ENCODE measurements around the gene GJB1. TPM values are rescaled to one million over a fixed set of nuclear protein-coding genes. Genes with fewer than 3 reads are reported as not detected.
A peak's percentile ranks its signal among the peaks of the same experiment; 100 is the strongest.

Gene GJB1
- total RNA-seq, 2 experiments from 2014 or later: not detected

DNA sequence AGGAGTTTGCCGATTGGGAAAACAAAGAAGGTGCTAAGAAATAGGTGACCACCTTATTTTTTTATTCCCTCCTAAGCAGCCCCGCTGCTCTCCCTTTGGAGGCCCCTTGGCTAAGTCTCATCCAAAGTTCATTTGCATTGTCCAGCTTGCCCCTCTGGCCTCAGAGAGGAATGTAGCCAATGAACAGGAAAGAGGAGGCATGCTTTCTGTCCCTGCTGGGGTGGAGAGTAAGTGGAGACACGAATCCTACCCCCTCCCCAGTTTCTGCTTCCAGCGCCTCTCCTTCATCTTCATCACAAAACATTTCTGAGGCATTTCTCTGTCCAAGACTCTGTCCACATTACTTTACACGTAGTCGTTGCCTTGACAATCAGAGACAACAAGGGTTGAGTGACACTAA is 39.7 kb upstream of the GJB1 start:
- ATAC-seq: no peak
- ChIA-PET CTCF (no interaction called here), POLR2A (interaction anchor here (0.6 to 1.9 kb wide), 3 partner anchors 100 to 183 kb away, joined by 3 to 13 read pairs (median 12); partner anchors contain the start of genes NONO and TAF1)
- Mint-ChIP-seq H3K27me3 (no peaks in the 10 kb centered on the region), H3K4me3 (no peak overlapping the region), H3K27ac (no peak overlapping the region), H3K9me3 (ENCODE audit: low read depth) (no peaks in the 10 kb centered on the region), H3K36me3 (ENCODE audit: low read depth) (peaks cover 2% of the 10 kb centered on the region), H3K4me1 (peaks cover 13% of the 10 kb centered on the region)
- intact Hi-C loops (cut with DNase I, micrococcal nuclease): loop anchor here (5.0 to 10.0 kb wide), 4 partner anchors 66 to 1051 kb away; partner anchors contain the start of genes IGBP1 (in 1 of the 2), MED12 (in 1 of the 2) and TAF1 (in 1 of the 2)
- DNase-seq: no peak

DNA sequence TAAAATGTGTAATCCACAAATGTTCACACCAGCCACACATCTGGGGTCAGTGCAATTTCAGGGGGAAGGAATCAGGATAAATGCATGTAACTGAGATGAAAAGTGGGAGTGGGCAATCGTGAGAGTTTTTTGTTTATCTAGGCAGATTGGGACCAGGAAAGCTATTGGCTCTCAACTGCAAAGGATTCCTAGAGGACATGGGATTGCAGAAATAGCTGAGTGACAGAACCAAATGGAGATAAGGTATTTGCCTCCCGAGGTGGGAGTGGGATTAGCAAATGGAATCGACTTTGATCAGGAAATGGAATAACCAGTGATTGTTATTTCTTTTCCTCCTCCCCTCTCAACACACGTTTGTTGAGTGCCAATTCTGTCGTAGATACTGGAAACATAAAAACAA is 38.9 kb upstream of the GJB1 start:
- no peaks in the 10 kb centered on the region for H3K27me3 Mint-ChIP-seq
- ATAC-seq: no peak
- intact Hi-C loops (cut with DNase I, micrococcal nuclease): loop anchor here (5.0 to 10.0 kb wide), 4 partner anchors 67 to 1052 kb away; partner anchors contain the start of genes IGBP1 (in 1 of the 2), MED12 (in 1 of the 2) and TAF1 (in 1 of the 2)
- H3K4me3 Mint-ChIP-seq: no peak overlapping the region
- DNase-seq: no peak
- H3K9me3 Mint-ChIP-seq (ENCODE audit: low read depth): no peaks in the 10 kb centered on the region
- no peak overlapping the region for H3K27ac Mint-ChIP-seq
- ChIA-PET CTCF (no interaction called here), POLR2A (no interaction called here)
- H3K36me3 Mint-ChIP-seq (ENCODE audit: low read depth): peaks cover 2% of the 10 kb centered on the region
- H3K4me1 Mint-ChIP-seq: peaks cover 13% of the 10 kb centered on the region

DNA sequence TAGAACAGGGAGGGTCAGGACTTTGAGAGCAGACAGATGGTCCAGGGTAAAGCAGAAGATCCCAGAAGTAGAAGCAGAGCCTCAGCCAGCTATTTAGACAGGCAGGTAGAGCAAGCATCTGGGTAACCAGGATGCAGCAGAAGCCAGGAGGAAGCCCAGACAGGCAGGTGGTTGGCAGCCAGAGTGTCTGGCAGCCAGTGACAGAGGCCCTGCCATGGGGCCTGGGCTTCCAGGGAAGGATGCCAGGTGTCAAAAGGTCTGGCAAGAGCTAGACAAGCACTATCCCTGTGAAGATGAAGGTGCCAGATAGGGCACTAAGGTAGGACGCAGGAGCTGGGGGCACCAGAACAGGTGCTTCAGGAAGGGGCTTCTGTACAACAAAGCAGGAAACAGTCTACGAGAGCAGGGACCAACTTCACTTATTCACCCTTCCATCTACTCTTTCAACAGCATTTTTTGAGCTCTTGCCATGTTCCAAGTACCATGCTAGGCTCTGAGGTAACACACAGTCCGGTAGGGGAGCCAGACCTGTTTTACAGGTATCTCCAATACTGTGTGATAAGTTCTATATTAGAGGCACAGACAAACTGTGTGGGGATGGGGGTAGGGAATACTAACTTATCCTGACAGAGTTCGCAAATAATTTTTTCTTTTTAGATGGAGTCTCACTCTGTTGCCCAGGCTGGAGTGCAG is 38.1 kb upstream of the GJB1 start:
- ATAC-seq (no peak), DNase-seq (no peak)
- Mint-ChIP-seq H3K36me3 (ENCODE audit: low read depth) (peaks cover 2% of the 10 kb centered on the region), H3K4me3 (no peak overlapping the region), H3K27ac (no peak overlapping the region), H3K27me3 (no peaks in the 10 kb centered on the region), H3K4me1 (peaks cover 13% of the 10 kb centered on the region), H3K9me3 (ENCODE audit: low read depth) (no peaks in the 10 kb centered on the region)
- intact Hi-C loops (cut with DNase I, micrococcal nuclease): loop anchor here (5.0 to 10.0 kb wide), 4 partner anchors 68 to 1053 kb away; partner anchors contain the start of genes IGBP1 (in 1 of the 2), MED12 (in 1 of the 2) and TAF1 (in 1 of the 2)
- ChIA-PET POLR2A (no interaction called here), CTCF (no interaction called here)

DNA sequence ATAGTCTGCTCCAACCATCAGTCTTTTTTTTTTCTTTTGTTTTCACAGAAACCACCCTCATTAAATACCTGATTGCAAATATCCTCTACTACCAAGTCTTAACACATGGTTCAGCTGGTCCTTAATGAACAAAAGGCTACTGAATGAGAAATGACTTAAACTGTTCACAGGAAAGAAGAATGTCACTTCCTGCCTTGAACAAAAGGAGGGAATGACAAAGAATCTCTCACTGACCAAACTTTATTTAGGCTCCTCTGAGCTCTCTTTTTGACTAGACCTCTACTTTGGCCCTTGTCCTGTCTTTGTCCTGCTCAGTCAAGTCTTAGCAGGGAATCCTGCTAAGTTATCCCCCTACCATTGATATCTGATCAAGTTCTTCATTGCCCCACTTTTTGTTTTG is 31.8 kb upstream of the GJB1 start:
- Mint-ChIP-seq H3K27me3 (no peaks in the 10 kb centered on the region), H3K9me3 (ENCODE audit: low read depth) (no peaks in the 10 kb centered on the region), H3K27ac (peak overlapping the region; percentile 23), H3K36me3 (ENCODE audit: low read depth) (peaks cover 3% of the 10 kb centered on the region), H3K4me3 (no peak overlapping the region), H3K4me1 (peaks cover 26% of the 10 kb centered on the region)
- ATAC-seq (no peak), DNase-seq (no peak)
- ChIA-PET CTCF (interaction anchor here (0.6 to 1.2 kb wide), 3 partner anchors 9 to 182 kb away, joined by 3 to 4 read pairs (median 3); no protein-coding TSS in a partner anchor), POLR2A (no interaction called here)
- intact Hi-C loops (cut with DNase I, micrococcal nuclease): no loop called here

GRCh38 chrX:71195964-71196649 is 26.9 kb upstream of the GJB1 start:
- ChIA-PET CTCF (interaction anchor here (0.7 to 1.5 kb wide), 4 partner anchors 14 to 164 kb away, joined by 3 to 4 read pairs (median 4); no protein-coding TSS in a partner anchor), POLR2A (interaction anchor here (0.6 to 0.7 kb wide), 4 partner anchors 14 to 1014 kb away, joined by 3 to 4 read pairs (median 4); no protein-coding TSS in a partner anchor)
- DNase-seq (peak; percentile 31), ATAC-seq (peak; percentile 85)
- Mint-ChIP-seq H3K36me3 (ENCODE audit: low read depth) (no peaks in the 10 kb centered on the region), H3K4me3 (peak overlapping the region; percentile 76), H3K27ac (peak overlapping the region; percentile 94), H3K27me3 (no peaks in the 10 kb centered on the region), H3K9me3 (ENCODE audit: low read depth) (no peaks in the 10 kb centered on the region), H3K4me1 (peaks cover 26% of the 10 kb centered on the region)
- intact Hi-C loops (cut with DNase I, micrococcal nuclease): loop anchor here (1.0 to 5.0 kb wide), 5 partner anchors 14 to 171 kb away; partner anchors contain the start of genes ZMYM3 (in 2 of the 2), NONO (in 1 of the 2) and TAF1 (in 1 of the 2)

GRCh38 chrX:71198066-71198465 is 25.0 kb upstream of the GJB1 start:
- DNase-seq (no peak), ATAC-seq (peak; percentile 53)
- Mint-ChIP-seq H3K4me1 (peaks cover 17% of the 10 kb centered on the region), H3K27me3 (no peaks in the 10 kb centered on the region), H3K4me3 (peak overlapping the region; percentile 76), H3K27ac (peak overlapping the region; percentile 86), H3K36me3 (ENCODE audit: low read depth) (no peaks in the 10 kb centered on the region), H3K9me3 (ENCODE audit: low read depth) (no peaks in the 10 kb centered on the region)
- CTCF ChIA-PET: interaction anchor here (0.6 to 1.5 kb wide), 6 partner anchors 16 to 786 kb away, joined by 3 to 4 read pairs (median 3); partner anchors contain the start of gene TAF1
- POLR2A ChIA-PET: interaction anchor here (0.6 kb wide), 1 partner anchor 105 kb away, joined by 3 read pairs; no protein-coding TSS in a partner anchor
- intact Hi-C loops (cut with DNase I, micrococcal nuclease): loop anchor here (5.0 kb wide), 2 partner anchors 54 to 169 kb away; partner anchors contain the start of genes TAF1 (in 1 of the 2) and ZMYM3 (in 1 of the 2)

GRCh38 chrX:71199252-71200008 is 23.6 kb upstream of the GJB1 start:
- Mint-ChIP-seq H3K27me3 (no peaks in the 10 kb centered on the region), H3K9me3 (ENCODE audit: low read depth) (no peaks in the 10 kb centered on the region), H3K36me3 (ENCODE audit: low read depth) (no peaks in the 10 kb centered on the region), H3K4me3 (no peak overlapping the region), H3K4me1 (peaks cover 14% of the 10 kb centered on the region), H3K27ac (peak overlapping the region; percentile 47)
- POLR2A ChIA-PET: no interaction called here
- intact Hi-C loops (cut with DNase I, micrococcal nuclease): loop anchor here (5.0 kb wide), 2 partner anchors 53 to 168 kb away; partner anchors contain the start of genes TAF1 (in 1 of the 2) and ZMYM3 (in 1 of the 2)
- ATAC-seq: no peak
- CTCF ChIA-PET: interaction anchor here (0.6 kb wide), 1 partner anchor 35 kb away, joined by 4 read pairs; no protein-coding TSS in a partner anchor
- DNase-seq: no peak

- no peaks in the 10 kb centered on the region for H3K27me3 Mint-ChIP-seq
- intact Hi-C loops (cut with DNase I, micrococcal nuclease): no loop called here
- H3K4me3 Mint-ChIP-seq: no peak overlapping the region
- no peaks in the 10 kb centered on the region for H3K9me3 Mint-ChIP-seq (ENCODE audit: low read depth)
- H3K27ac Mint-ChIP-seq: no peak overlapping the region
- ChIA-PET CTCF (no interaction called here), POLR2A (no interaction called here)
- ATAC-seq (no peak), DNase-seq (no peak)
- no peaks in the 10 kb centered on the region for H3K36me3 Mint-ChIP-seq (ENCODE audit: low read depth)
- no peaks in the 10 kb centered on the region for H3K4me1 Mint-ChIP-seq
Observed at GRCh38 chrX:71210816-71211215, 12.2 kb upstream of the GJB1 start.

- Mint-ChIP-seq H3K9me3 (ENCODE audit: low read depth) (no peaks in the 10 kb centered on the region), H3K4me3 (no peak overlapping the region), H3K4me1 (peaks cover 3% of the 10 kb centered on the region), H3K27ac (no peak overlapping the region), H3K36me3 (ENCODE audit: low read depth) (no peaks in the 10 kb centered on the region), H3K27me3 (no peaks in the 10 kb centered on the region)
- intact Hi-C loops (cut with DNase I, micrococcal nuclease): no loop called here
- DNase-seq (no peak), ATAC-seq (no peak)
- ChIA-PET CTCF (interaction anchor here (0.5 kb wide), 1 partner anchor 171 kb away, joined by 3 read pairs; no protein-coding TSS in a partner anchor), POLR2A (no interaction called here)
Observed at GRCh38 chrX:71212536-71212935, 10.5 kb upstream of the GJB1 start.

GRCh38 chrX:71214152-71214551 is 8.9 kb upstream of the GJB1 start:
- CTCF ChIA-PET: no interaction called here

More at GRCh38 chrX:71214152-71214551, 8.9 kb upstream of the GJB1 start:
- Mint-ChIP-seq H3K27ac (no peak overlapping the region), H3K36me3 (ENCODE audit: low read depth) (no peaks in the 10 kb centered on the region), H3K4me1 (peaks cover 3% of the 10 kb centered on the region), H3K4me3 (no peak overlapping the region), H3K9me3 (ENCODE audit: low read depth) (no peaks in the 10 kb centered on the region), H3K27me3 (no peaks in the 10 kb centered on the region)
- intact Hi-C loops (cut with DNase I, micrococcal nuclease): no loop called here
- ATAC-seq: no peak
- no peak for DNase-seq
- POLR2A ChIA-PET: no interaction called here
